Skeletal muscle tissue (tissue), 4 donors: ENCODE data around the gene SASH3. TPM values are rescaled to one million over a fixed set of nuclear protein-coding genes. Genes with fewer than 3 reads are reported as not detected.
A peak's percentile ranks its signal among the peaks of the same experiment; 100 is the strongest.

Source experiments
- H3K27ac ChIP-seq: one replicate; pipeline ENCODE4 v1.7.0; 2013; ENCODE audit warnings: mild to moderate bottlenecking, low read depth, low read length, inconsistent platforms
- H3K27me3 ChIP-seq, 3 donors: one replicate each; pipeline ENCODE4 v1.7.0; 2013; ENCODE audit warnings: low read length in 3 of 3; ENCODE audit not compliant: control insufficient read depth in 3 of 3, insufficient read depth in 3 of 3
- H3K36me3 ChIP-seq, 3 donors: one replicate each; pipeline ENCODE4 v1.7.0; 2013; ENCODE audit warnings: low read length in 3 of 3; ENCODE audit not compliant: control insufficient read depth in 3 of 3, insufficient read depth in 3 of 3
- H3K4me1 ChIP-seq, 3 donors: one replicate each; pipeline ENCODE4 v1.7.0; 2013; ENCODE audit warnings: low read length in 3 of 3, mild to moderate bottlenecking in 3 of 3; ENCODE audit not compliant: control insufficient read depth in 3 of 3, insufficient read depth in 3 of 3
- H3K4me3 ChIP-seq, 3 donors: one replicate each; pipeline ENCODE4 v1.7.0; 2013; ENCODE audit warnings: low read length in 3 of 3
- H3K9ac ChIP-seq, 3 donors: one replicate each; pipeline ENCODE4 v1.7.0; 2013; ENCODE audit warnings: low read length in 3 of 3, mild to moderate bottlenecking in 3 of 3, moderate library complexity in 2 of 3, low read depth in 1 of 3
- H3K9me3 ChIP-seq, 3 donors: one replicate each; pipeline ENCODE4 v1.7.0; 2013; ENCODE audit warnings: low read length in 3 of 3; ENCODE audit not compliant: control insufficient read depth in 3 of 3
- total RNA-seq: library from RNA; depleted of rRNA; stranded (reverse); fragments of >200 nt; gene quantifications from one replicate; pipeline ENCODE4 v1.2.3, GENCODE V29; 2014
- donor health status: Osteomylitis.

The SASH3 gene
- total RNA-seq, 1 donor from 2014 or later: 2.6 TPM

GRCh38 chrX:129769467-129770154, 10.1 kb upstream of the SASH3 start:
- Histone ChIP-seq H3K27ac (no peak overlapping the region), H3K9me3 (no peaks in the 10 kb centered on the region), H3K9ac (no peak overlapping the region)

GRCh38 chrX:129771266-129771995, 8.3 kb upstream of the SASH3 start:
- H3K9me3 ChIP-seq: no peaks in the 10 kb centered on the region
- no peaks in the 10 kb centered on the region for H3K27me3 ChIP-seq
- H3K4me3 ChIP-seq: no peak overlapping the region
- H3K36me3 ChIP-seq: no peaks in the 10 kb centered on the region
- no peaks in the 10 kb centered on the region for H3K4me1 ChIP-seq
- H3K27ac ChIP-seq: no peak overlapping the region
- no peak overlapping the region for H3K9ac ChIP-seq

More at GRCh38 chrX:129769467-129770154, 10.1 kb upstream of the SASH3 start:
- H3K4me3 ChIP-seq: no peak overlapping the region
- no peaks in the 10 kb centered on the region for H3K36me3 ChIP-seq
- H3K4me1 ChIP-seq: no peaks in the 10 kb centered on the region
- H3K27me3 ChIP-seq: no peaks in the 10 kb centered on the region

- H3K9ac ChIP-seq: no peak overlapping the region
- no peak overlapping the region for H3K4me3 ChIP-seq
- no peak overlapping the region for H3K27ac ChIP-seq
- no peaks in the 10 kb centered on the region for H3K9me3 ChIP-seq
- H3K27me3 ChIP-seq: no peaks in the 10 kb centered on the region
- H3K36me3 ChIP-seq: no peaks in the 10 kb centered on the region
- peaks cover 0 to 2% (median 0%) of the 10 kb centered on the region in 3 donors for H3K4me1 ChIP-seq
Observed at GRCh38 chrX:129772796-129773431, 6.8 kb upstream of the SASH3 start.

GRCh38 chrX:129773649-129774458, 5.9 kb upstream of the SASH3 start:
- Histone ChIP-seq H3K9me3 (no peaks in the 10 kb centered on the region), H3K9ac (no peak overlapping the region), H3K36me3 (no peaks in the 10 kb centered on the region), H3K4me1 (peaks cover 0 to 2% (median 0%) of the 10 kb centered on the region in 3 donors), H3K27me3 (no peaks in the 10 kb centered on the region), H3K4me3 (no peak overlapping the region), H3K27ac (no peak overlapping the region)

- H3K27ac ChIP-seq: peak overlapping the region; percentile 56
- H3K9ac ChIP-seq: peak overlapping the region in 1 of 3 donors; percentile 2
- no peaks in the 10 kb centered on the region for H3K27me3 ChIP-seq
- H3K4me3 ChIP-seq: no peak overlapping the region
- H3K9me3 ChIP-seq: no peaks in the 10 kb centered on the region
- peaks cover 0 to 2% (median 0%) of the 10 kb centered on the region in 3 donors for H3K4me1 ChIP-seq
- H3K36me3 ChIP-seq: no peaks in the 10 kb centered on the region
Observed at GRCh38 chrX:129777218-129778030, 2.3 kb upstream of the SASH3 start.

GRCh38 chrX:129779086-129779672, 570 bp upstream of the SASH3 start:
- no peak overlapping the region for H3K27ac ChIP-seq
- H3K27me3 ChIP-seq: no peaks in the 10 kb centered on the region
- no peak overlapping the region for H3K4me3 ChIP-seq
- H3K4me1 ChIP-seq: peaks cover 0 to 2% (median 0%) of the 10 kb centered on the region in 3 donors
- H3K36me3 ChIP-seq: no peaks in the 10 kb centered on the region
- H3K9me3 ChIP-seq: no peaks in the 10 kb centered on the region
- H3K9ac ChIP-seq: no peak overlapping the region

GRCh38 chrX:129780441-129781105, 824 bp downstream of the SASH3 start:
- peaks cover 0 to 2% (median 0%) of the 10 kb centered on the region in 3 donors for H3K4me1 ChIP-seq
- H3K9me3 ChIP-seq: no peaks in the 10 kb centered on the region
- H3K27me3 ChIP-seq: no peaks in the 10 kb centered on the region
- no peaks in the 10 kb centered on the region for H3K36me3 ChIP-seq
- H3K4me3 ChIP-seq: peak overlapping the region in 2 of 3 donors; percentile 4 to 23
- no peak overlapping the region for H3K9ac ChIP-seq
- H3K27ac ChIP-seq: no peak overlapping the region

GRCh38 chrX:129781134-129781672, 1.5 kb downstream of the SASH3 start:
- no peak overlapping the region for H3K9ac ChIP-seq
- no peaks in the 10 kb centered on the region for H3K9me3 ChIP-seq
- no peaks in the 10 kb centered on the region for H3K27me3 ChIP-seq
- H3K4me1 ChIP-seq: peaks cover 0 to 2% (median 0%) of the 10 kb centered on the region in 3 donors
- no peaks in the 10 kb centered on the region for H3K36me3 ChIP-seq
- no peak overlapping the region for H3K27ac ChIP-seq
- H3K4me3 ChIP-seq: no peak overlapping the region
